ENCODE measurements around the gene TRPV6.

The TRPV6 gene

GRCh38 chr7:142908290-142908689, 22.7 kb upstream of the TRPV6 start:
- no peak for DNase-seq (ENCODE audit: low spot score)

GRCh38 chr7:142906643-142907042, 21.1 kb upstream of the TRPV6 start:
- no peak for DNase-seq (ENCODE audit: low spot score)

- no peak for DNase-seq (ENCODE audit: low spot score)
Measured at GRCh38 chr7:142905759-142906158, 20.2 kb upstream of the TRPV6 start.

- DNase-seq (ENCODE audit: low spot score) = no peak
Measured at GRCh38 chr7:142904128-142904527, 18.6 kb upstream of the TRPV6 start.

- no peak for DNase-seq (ENCODE audit: low spot score)
Measured at GRCh38 chr7:142901426-142902259, 16.1 kb upstream of the TRPV6 start.

GRCh38 chr7:142899661-142900060, 14.1 kb upstream of the TRPV6 start:
- DNase-seq (ENCODE audit: low spot score) = no peak

GRCh38 chr7:142898377-142899170, 13.0 kb upstream of the TRPV6 start:
- DNase-seq (ENCODE audit: low spot score) = no peak

GRCh38 chr7:142897691-142898090, 12.1 kb upstream of the TRPV6 start:
- DNase-seq (ENCODE audit: low spot score) = no peak

GRCh38 chr7:142896741-142897379, 11.3 kb upstream of the TRPV6 start:
- no peak for DNase-seq (ENCODE audit: low spot score)

GRCh38 chr7:142896151-142896550, 10.6 kb upstream of the TRPV6 start:
- no peak for DNase-seq (ENCODE audit: low spot score)

- DNase-seq (ENCODE audit: low spot score) = no peak
Measured at GRCh38 chr7:142894985-142895593, 9.5 kb upstream of the TRPV6 start.

- DNase-seq (ENCODE audit: low spot score) = no peak
Measured at GRCh38 chr7:142894112-142894984, 8.8 kb upstream of the TRPV6 start.

- no peak for DNase-seq (ENCODE audit: low spot score)
Measured at GRCh38 chr7:142892951-142893350, 7.4 kb upstream of the TRPV6 start.

GRCh38 chr7:142891490-142892082, 6.0 kb upstream of the TRPV6 start:
- no peak for DNase-seq (ENCODE audit: low spot score)

GRCh38 chr7:142890874-142891485, 5.4 kb upstream of the TRPV6 start:
- no peak for DNase-seq (ENCODE audit: low spot score)

- no peak for DNase-seq (ENCODE audit: low spot score)
Measured at GRCh38 chr7:142889816-142890215, 4.3 kb upstream of the TRPV6 start.

- DNase-seq (ENCODE audit: low spot score) = no peak
Measured at GRCh38 chr7:142887282-142888015, 1.9 kb upstream of the TRPV6 start.

- no peak for DNase-seq (ENCODE audit: low spot score)
Measured at GRCh38 chr7:142886866-142887265, 1.3 kb upstream of the TRPV6 start.

- DNase-seq (ENCODE audit: low spot score) = no peak
Measured at GRCh38 chr7:142884286-142884640, 1.3 kb downstream of the TRPV6 start.
